ENCODE results near the gene ZXDC. TPM values are rescaled to one million over a fixed set of nuclear protein-coding genes. Genes with fewer than 3 reads are reported as not detected.

The ZXDC gene
- polyA plus RNA-seq, 1 donor, result 35.9 TPM

DNA sequence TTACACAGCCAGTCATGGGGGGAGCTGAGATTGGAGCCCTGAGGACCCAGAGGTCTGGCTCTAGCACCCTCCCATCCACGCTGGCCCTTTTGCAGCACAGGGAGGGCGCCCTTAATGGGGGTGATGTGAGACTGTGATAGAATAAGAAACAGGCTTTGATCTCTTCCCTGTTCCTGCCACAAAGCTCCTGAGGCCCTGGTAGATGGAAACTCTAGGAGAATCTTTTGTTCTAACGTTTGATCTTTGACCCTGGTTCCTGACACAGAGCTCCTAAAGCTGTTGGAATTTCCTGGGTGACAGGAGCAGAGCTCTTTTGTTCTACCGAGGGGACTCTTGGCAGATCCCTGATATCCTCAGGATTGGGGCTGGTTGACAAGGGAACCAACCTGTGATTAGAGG, 43.1 kb upstream of the ZXDC start:
- H3K27me3 ChIP-seq (ENCODE audit: control insufficient read depth, insufficient read depth, low read length), result peaks cover 4% of the 10 kb centered on the region
- WGBS (ENCODE audit: insufficient coverage, low lambda C conversion rate), result no CpG with 5 or more reads among the region's 4 CpGs

DNA sequence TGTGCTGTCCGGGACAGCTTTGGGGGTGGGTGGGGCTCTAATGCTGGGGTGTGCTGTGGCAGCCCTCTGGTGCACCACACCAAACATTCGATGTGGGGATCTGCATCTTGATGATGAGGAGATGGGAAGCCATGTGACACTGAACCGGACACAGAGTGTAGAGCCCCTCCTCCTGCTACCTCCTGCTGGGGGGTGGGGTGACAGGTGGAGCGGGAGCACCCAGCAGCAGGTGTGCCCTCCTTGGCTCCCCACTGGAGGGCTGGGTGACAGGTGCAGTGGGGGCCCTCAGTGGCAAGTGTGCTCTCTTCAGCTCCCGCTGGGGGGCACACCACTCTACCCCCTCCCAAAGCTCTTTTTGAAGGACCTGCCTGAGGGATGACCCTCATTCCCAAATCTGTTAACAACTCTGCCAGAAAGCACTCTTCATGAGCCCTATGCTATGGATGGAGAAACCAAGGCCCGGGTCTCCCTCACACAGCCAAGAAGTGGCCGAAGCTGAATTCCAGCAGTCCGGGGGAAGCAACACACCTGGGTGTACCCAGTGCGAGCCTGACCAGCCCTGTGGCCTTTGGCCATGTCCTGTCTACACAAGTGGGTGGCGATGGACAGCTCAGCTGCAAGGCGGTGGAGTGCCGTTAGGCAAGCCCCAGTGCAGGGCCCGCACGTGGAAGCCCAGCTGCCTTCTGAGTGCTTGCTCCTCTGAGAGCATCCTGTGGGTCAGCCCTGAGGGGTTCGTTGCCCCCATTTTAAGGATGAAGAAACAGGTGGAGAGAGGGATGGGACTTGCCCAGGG, 42.5 kb upstream of the ZXDC start:
- no CpG with 5 or more reads among the region's 15 CpGs for WGBS (ENCODE audit: insufficient coverage, low lambda C conversion rate)
- H3K27ac ChIP-seq (ENCODE audit: low read length), result no peak overlapping the region
- no peaks in the 10 kb centered on the region for H3K36me3 ChIP-seq (ENCODE audit: control insufficient read depth, insufficient read depth, low read length)
- no peak overlapping the region for H3K4me3 ChIP-seq (ENCODE audit: low read length)
- peaks cover 7% of the 10 kb centered on the region for H3K4me1 ChIP-seq (ENCODE audit: control insufficient read depth, insufficient read depth, low read length)
- no peaks in the 10 kb centered on the region for H3K9me3 ChIP-seq (ENCODE audit: control insufficient read depth, low read depth, low read length)
- H3K27me3 ChIP-seq (ENCODE audit: control insufficient read depth, insufficient read depth, low read length), result no peaks in the 10 kb centered on the region
- no peak for DNase-seq

More for the DNA sequence above, 43.1 kb upstream of the ZXDC start:
- H3K4me1 ChIP-seq (ENCODE audit: control insufficient read depth, insufficient read depth, low read length), result peaks cover 11% of the 10 kb centered on the region
- H3K36me3 ChIP-seq (ENCODE audit: control insufficient read depth, insufficient read depth, low read length), result no peaks in the 10 kb centered on the region
- no peaks in the 10 kb centered on the region for H3K9me3 ChIP-seq (ENCODE audit: control insufficient read depth, low read depth, low read length)
- H3K4me3 ChIP-seq (ENCODE audit: low read length), result no peak overlapping the region
- no peak overlapping the region for H3K27ac ChIP-seq (ENCODE audit: low read length)
- DNase-seq, result peak in 1 of 2 donors; percentile 15

DNA sequence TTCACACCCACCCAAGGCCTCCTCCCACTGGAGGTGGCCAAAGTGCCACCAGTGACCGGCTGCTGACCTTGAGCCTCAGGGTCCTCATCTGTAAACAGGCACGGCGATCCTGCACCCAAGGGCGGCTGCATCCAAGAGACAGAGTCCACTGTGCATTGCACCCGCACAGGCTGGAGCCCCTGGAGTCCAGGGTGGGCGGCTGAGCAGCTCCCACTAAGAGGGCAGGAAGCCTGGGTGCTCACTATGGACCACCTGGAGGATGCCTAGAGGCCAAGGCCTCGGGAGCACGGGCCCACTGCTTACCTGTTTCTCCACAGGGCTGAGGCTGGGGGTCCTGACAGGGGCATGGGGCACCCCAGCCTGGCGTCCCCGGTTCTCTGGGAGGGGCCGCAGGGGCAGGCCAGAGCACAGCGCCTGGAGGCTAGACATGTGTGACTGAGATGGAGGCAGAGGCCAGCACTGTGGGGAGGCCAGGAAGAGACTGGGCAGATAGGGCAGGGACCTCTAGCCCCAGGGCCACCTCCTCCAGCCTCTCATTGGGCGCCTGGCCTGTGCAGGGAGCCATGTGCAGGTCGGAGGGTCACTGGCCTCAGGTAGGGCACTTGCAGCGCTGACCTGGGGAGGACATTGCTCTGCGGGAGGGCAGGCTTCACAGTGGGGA, 41.7 kb upstream of the ZXDC start, which contains the start of gene UROC1:
TSS of gene UROC1 (minus strand) at position 483 of the 661 bp plus-strand sequence. CDS start at position 429, 54 bp downstream.
- Histone ChIP-seq H3K9me3 (ENCODE audit: control insufficient read depth, low read depth, low read length) (no peaks in the 10 kb centered on the region), H3K4me1 (ENCODE audit: control insufficient read depth, insufficient read depth, low read length) (peaks cover 2% of the 10 kb centered on the region), H3K36me3 (ENCODE audit: control insufficient read depth, insufficient read depth, low read length) (no peaks in the 10 kb centered on the region), H3K27me3 (ENCODE audit: control insufficient read depth, insufficient read depth, low read length) (no peaks in the 10 kb centered on the region), H3K27ac (ENCODE audit: low read length) (no peak within 1 kb of the TSS), H3K4me3 (ENCODE audit: low read length) (no peak within 1 kb of the TSS)
- DNase-seq, result no peak
- no CpG with 5 or more reads among the region's 16 CpGs for WGBS (ENCODE audit: insufficient coverage, low lambda C conversion rate)

DNA sequence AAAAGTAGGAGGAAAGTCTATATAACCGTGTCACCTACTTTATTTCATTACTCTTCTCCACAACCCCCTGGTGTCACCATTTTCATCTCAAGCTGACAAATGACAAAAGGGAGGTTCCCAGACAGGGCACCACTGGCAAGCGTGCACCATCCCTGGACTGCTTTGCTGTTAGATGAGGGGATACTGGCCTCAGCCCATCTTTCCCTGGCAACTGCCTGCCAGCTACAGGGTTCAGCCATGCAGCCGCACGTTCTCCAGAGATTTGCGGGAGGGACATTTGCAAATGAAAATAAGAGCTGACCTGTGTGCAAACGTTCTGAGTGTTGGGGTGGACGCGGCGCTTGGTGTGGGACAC, 41.2 kb upstream of the ZXDC start:
- WGBS (ENCODE audit: insufficient coverage, low lambda C conversion rate), result no CpG with 5 or more reads among the region's 9 CpGs
- no peaks in the 10 kb centered on the region for H3K27me3 ChIP-seq (ENCODE audit: control insufficient read depth, insufficient read depth, low read length)
- no peak overlapping the region for H3K4me3 ChIP-seq (ENCODE audit: low read length)
- H3K27ac ChIP-seq (ENCODE audit: low read length), result no peak overlapping the region
- no peaks in the 10 kb centered on the region for H3K9me3 ChIP-seq (ENCODE audit: control insufficient read depth, low read depth, low read length)
- no peaks in the 10 kb centered on the region for H3K4me1 ChIP-seq (ENCODE audit: control insufficient read depth, insufficient read depth, low read length)
- no peaks in the 10 kb centered on the region for H3K36me3 ChIP-seq (ENCODE audit: control insufficient read depth, insufficient read depth, low read length)
- DNase-seq, result no peak

DNA sequence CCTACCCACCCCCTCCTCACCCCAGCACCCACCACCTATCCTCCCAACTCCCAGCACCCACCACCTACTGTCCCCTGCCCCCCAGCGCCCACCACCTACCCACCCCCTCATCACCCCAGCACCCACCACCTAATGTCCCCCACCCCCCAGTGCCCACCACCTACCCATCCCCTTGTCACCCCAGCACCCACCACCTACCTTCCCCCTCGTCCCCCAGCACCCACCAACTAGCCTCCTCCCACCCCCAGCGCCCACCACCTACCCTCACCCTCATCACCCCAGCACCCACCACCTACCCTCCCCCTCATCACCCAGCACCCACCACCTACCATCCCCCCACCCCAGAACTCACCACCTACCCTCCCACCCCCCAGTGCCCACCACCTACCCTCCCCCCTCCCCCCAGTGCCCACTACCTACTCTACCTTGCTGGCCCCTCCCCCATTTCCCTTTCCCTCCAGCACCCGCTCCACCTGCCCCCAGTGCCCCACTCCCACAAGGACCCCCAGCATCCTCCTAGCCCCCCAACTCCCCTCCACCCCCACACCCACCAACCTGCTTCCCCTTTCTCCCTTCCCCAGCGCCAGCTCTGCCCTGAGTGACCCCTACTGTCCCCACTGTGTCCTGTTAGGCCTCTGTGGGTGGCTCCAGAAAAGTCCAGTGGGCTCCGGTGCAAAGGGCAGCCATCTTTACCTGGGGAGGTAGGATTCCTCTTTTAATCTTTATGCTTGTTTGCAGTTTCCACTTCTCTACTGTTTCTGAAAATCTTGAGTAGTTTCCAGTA, 40.7 kb upstream of the ZXDC start:
- no peaks in the 10 kb centered on the region for H3K27me3 ChIP-seq (ENCODE audit: control insufficient read depth, insufficient read depth, low read length)
- no peak overlapping the region for H3K4me3 ChIP-seq (ENCODE audit: low read length)
- DNase-seq, result no peak
- H3K36me3 ChIP-seq (ENCODE audit: control insufficient read depth, insufficient read depth, low read length), result no peaks in the 10 kb centered on the region
- H3K4me1 ChIP-seq (ENCODE audit: control insufficient read depth, insufficient read depth, low read length), result no peaks in the 10 kb centered on the region
- no peak overlapping the region for H3K27ac ChIP-seq (ENCODE audit: low read length)
- WGBS (ENCODE audit: insufficient coverage, low lambda C conversion rate), result no CpG with 5 or more reads among the region's 6 CpGs
- no peaks in the 10 kb centered on the region for H3K9me3 ChIP-seq (ENCODE audit: control insufficient read depth, low read depth, low read length)

DNA sequence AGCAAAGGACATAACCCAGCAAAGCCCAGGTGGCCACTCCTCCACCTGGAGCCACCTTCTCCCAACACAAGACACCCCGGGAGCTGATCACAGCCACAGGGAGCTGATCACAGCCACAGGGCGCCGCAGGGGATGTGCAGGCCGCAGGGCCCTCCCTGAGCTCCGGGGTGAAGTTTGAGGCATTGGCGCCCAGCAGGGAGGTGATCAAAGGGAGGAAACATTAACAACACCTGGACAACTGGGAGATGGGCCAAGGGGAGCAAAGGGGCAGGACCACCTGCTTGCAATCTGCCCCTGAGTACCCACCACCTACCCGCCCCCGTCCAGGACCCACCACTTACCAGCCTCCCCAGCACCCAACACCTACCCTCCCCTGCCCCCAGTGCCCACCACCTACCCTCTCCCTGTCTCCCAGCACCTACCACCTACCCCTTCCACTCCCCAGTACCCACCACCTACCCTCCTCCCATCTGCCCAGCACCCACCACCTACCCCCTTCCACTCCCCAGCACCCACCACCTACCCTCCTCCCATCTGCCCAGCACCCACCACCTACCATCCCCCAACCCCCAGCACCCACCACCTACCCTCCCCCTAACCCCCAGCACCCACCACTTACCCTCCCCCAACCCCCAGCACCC, 39.5 kb upstream of the ZXDC start:
- H3K9me3 ChIP-seq (ENCODE audit: control insufficient read depth, low read depth, low read length), result no peaks in the 10 kb centered on the region
- no peak overlapping the region for H3K27ac ChIP-seq (ENCODE audit: low read length)
- no peaks in the 10 kb centered on the region for H3K27me3 ChIP-seq (ENCODE audit: control insufficient read depth, insufficient read depth, low read length)
- no peak overlapping the region for H3K4me3 ChIP-seq (ENCODE audit: low read length)
- no peaks in the 10 kb centered on the region for H3K36me3 ChIP-seq (ENCODE audit: control insufficient read depth, insufficient read depth, low read length)
- no CpG with 5 or more reads among the region's 8 CpGs for WGBS (ENCODE audit: insufficient coverage, low lambda C conversion rate)
- DNase-seq, result no peak
- H3K4me1 ChIP-seq (ENCODE audit: control insufficient read depth, insufficient read depth, low read length), result no peaks in the 10 kb centered on the region

DNA sequence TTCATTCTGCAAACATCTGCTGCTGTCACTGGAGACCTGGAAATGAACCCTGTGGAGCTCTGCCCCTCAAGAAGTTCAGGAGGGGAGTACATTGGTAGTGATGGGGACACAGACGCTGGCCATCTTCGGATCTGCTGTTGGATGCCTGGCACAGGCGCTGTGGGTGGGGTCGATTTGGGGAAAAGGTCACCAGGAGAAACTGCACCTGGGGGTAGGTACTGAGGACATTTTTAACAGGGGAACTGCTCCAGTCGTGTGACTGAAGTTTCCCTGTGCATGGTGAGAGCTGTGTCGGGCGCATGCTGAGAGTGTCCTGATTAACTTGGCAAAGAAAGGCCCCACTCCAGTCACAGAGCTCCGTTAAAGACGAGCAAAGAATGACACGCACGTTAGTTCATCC, 38.5 kb upstream of the ZXDC start:
- H3K4me3 ChIP-seq (ENCODE audit: low read length), result no peak overlapping the region

DNA sequence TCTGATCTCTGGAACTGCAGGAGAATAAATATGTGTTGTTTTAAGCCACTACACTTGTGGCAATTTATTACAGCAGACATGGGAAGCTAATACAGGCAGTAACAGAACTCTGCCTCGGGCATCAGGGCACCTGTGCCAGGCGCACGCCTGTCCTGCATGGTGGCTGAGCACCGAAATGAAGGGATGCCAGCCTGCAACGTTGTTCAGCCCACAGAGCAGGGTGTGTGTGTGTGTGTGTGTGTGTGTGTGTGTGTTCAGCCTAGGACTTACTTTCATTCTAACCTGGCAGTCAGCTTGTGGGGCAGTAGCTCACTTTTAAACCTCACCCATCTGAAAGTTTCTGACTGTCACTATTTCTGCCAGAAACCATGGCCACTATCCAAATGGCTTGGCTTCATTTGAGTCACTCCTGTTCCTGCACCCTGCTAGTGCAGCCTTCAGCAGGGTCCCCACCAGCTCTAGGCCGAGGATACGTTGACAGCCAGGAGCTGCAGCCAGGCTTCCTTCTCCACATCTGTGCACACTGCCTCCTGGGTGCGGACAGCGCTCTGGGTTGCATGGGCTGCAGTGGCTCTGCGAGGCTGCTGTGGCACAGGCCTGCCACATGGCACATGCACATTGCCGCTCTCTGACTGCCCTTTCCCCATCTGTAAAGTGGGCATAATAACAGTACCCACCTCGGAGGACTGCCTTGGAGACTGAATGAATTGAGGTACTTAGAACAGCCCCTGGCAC, 37.4 kb upstream of the ZXDC start:
- Histone ChIP-seq H3K36me3 (ENCODE audit: control insufficient read depth, insufficient read depth, low read length) (no peaks in the 10 kb centered on the region), H3K27ac (ENCODE audit: low read length) (no peak overlapping the region), H3K4me3 (ENCODE audit: low read length) (no peak overlapping the region), H3K9me3 (ENCODE audit: control insufficient read depth, low read depth, low read length) (no peaks in the 10 kb centered on the region), H3K27me3 (ENCODE audit: control insufficient read depth, insufficient read depth, low read length) (no peaks in the 10 kb centered on the region), H3K4me1 (ENCODE audit: control insufficient read depth, insufficient read depth, low read length) (no peaks in the 10 kb centered on the region)
- no peak for DNase-seq
- no CpG with 5 or more reads among the region's 12 CpGs for WGBS (ENCODE audit: insufficient coverage, low lambda C conversion rate)

More for the DNA sequence above, 38.5 kb upstream of the ZXDC start:
- no peaks in the 10 kb centered on the region for H3K9me3 ChIP-seq (ENCODE audit: control insufficient read depth, low read depth, low read length)
- DNase-seq, result no peak
- H3K36me3 ChIP-seq (ENCODE audit: control insufficient read depth, insufficient read depth, low read length), result no peaks in the 10 kb centered on the region
- no peaks in the 10 kb centered on the region for H3K27me3 ChIP-seq (ENCODE audit: control insufficient read depth, insufficient read depth, low read length)
- H3K27ac ChIP-seq (ENCODE audit: low read length), result no peak overlapping the region
- no peaks in the 10 kb centered on the region for H3K4me1 ChIP-seq (ENCODE audit: control insufficient read depth, insufficient read depth, low read length)
- 80% methylated on average over 2 of the region's 11 CpGs for WGBS (ENCODE audit: insufficient coverage, low lambda C conversion rate)

DNA sequence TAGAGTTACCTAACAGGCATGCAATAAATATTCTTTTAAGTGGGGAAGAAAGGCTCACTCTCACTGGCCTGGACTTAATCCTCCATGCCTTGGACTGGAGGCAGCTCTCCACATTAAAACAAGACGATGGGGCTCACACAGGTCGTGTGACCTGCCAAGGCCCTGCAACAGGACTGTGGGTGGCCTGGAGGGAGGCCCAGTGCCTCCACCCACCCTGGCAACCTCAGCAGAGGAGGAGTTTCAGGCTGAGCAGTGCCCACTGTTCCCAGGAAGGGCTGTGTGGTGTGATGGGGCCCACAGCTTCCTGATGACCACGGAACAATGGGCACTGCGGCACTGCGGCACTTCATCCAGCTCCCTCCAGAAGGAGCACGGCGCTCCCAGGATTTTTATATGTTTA, 36.3 kb upstream of the ZXDC start:
- H3K27ac ChIP-seq (ENCODE audit: low read length), result no peak overlapping the region
- no peaks in the 10 kb centered on the region for H3K4me1 ChIP-seq (ENCODE audit: control insufficient read depth, insufficient read depth, low read length)
- H3K27me3 ChIP-seq (ENCODE audit: control insufficient read depth, insufficient read depth, low read length), result no peaks in the 10 kb centered on the region
- DNase-seq, result no peak
- H3K4me3 ChIP-seq (ENCODE audit: low read length), result no peak overlapping the region
- WGBS (ENCODE audit: insufficient coverage, low lambda C conversion rate), result no CpG with 5 or more reads among the region's 7 CpGs
- no peaks in the 10 kb centered on the region for H3K36me3 ChIP-seq (ENCODE audit: control insufficient read depth, insufficient read depth, low read length)
- no peaks in the 10 kb centered on the region for H3K9me3 ChIP-seq (ENCODE audit: control insufficient read depth, low read depth, low read length)
